ENCODE results near the gene TCEANC2.

TCEANC2 gene

GRCh38 chr1:54136269-54136896, 83.0 kb downstream of the TCEANC2 start:
- no peak for DNase-seq (ENCODE audit: low read depth in 2 of 2)

- DNase-seq (ENCODE audit: low read depth in 2 of 2): no peak
Measured at GRCh38 chr1:54136963-54137533, 83.6 kb downstream of the TCEANC2 start.

- DNase-seq (ENCODE audit: low read depth in 2 of 2): no peak
Measured at GRCh38 chr1:54137534-54138061, 84.2 kb downstream of the TCEANC2 start.

- DNase-seq (ENCODE audit: low read depth in 2 of 2): no peak
Measured at GRCh38 chr1:54138994-54139393, 85.6 kb downstream of the TCEANC2 start.

- no peak for DNase-seq (ENCODE audit: low read depth in 2 of 2)
Measured at GRCh38 chr1:54139711-54140110, 86.3 kb downstream of the TCEANC2 start.

- DNase-seq (ENCODE audit: low read depth in 2 of 2): no peak
Measured at GRCh38 chr1:54142146-54142900, 88.9 kb downstream of the TCEANC2 start.

GRCh38 chr1:54144366-54144765, 91.0 kb downstream of the TCEANC2 start:
- no peak for DNase-seq (ENCODE audit: low read depth in 2 of 2)

- no peak for DNase-seq (ENCODE audit: low read depth in 2 of 2)
Measured at GRCh38 chr1:54149734-54150133, 96.3 kb downstream of the TCEANC2 start.

GRCh38 chr1:54151013-54151412, 97.6 kb downstream of the TCEANC2 start:
- no peak for DNase-seq (ENCODE audit: low read depth in 2 of 2)

GRCh38 chr1:54152696-54153095, 99.3 kb downstream of the TCEANC2 start, which contains the start of gene CDCP2:
Gene CDCP2 (minus strand): TSS chr1:54153000. CDS start chr1:54152922, 78 bp downstream.
- DNase-seq (ENCODE audit: low read depth in 2 of 2): no peak

- DNase-seq (ENCODE audit: low read depth in 2 of 2): no peak
Measured at GRCh38 chr1:54153535-54154439, 100.4 kb downstream of the TCEANC2 start.
